ENCODE measurements around the gene CBR1. TPM values are rescaled to one million over a fixed set of nuclear protein-coding genes. Genes with fewer than 3 reads are reported as not detected.

The CBR1 gene
- total RNA-seq, 1 experiment from 2014 or later: 81.8 TPM

GRCh38 chr21:36023092-36023480, 46.7 kb upstream of the CBR1 start:
- ChIA-PET POLR2A (ENCODE audit: low non-redundant PET) (no interaction called here), CTCF (interaction anchor here (1.2 kb wide), 1 partner anchor 1278 kb away, joined by 3 read pairs; no protein-coding TSS in a partner anchor)
- Histone ChIP-seq H3K27ac (ENCODE audit: low read depth, low read length, poor library complexity, severe bottlenecking) (no peak overlapping the region), H3K9me3 (ENCODE audit: low read depth, low read length, poor library complexity, severe bottlenecking) (no peaks in the 10 kb centered on the region), H3K36me3 (ENCODE audit: insufficient read depth, low read length, poor library complexity, severe bottlenecking) (no peaks in the 10 kb centered on the region), H3K4me1 (ENCODE audit: insufficient read depth, low read length, poor library complexity, severe bottlenecking) (no peaks in the 10 kb centered on the region), H3K27me3 (replicated peaks; ENCODE audit: insufficient read depth, low read depth, low read length, poor library complexity) (no peaks in the 10 kb centered on the region), H3K4me3 (ENCODE audit: low read depth, low read length, poor library complexity, severe bottlenecking) (no peak overlapping the region)
- no peak for DNase-seq (ENCODE audit: low spot score)
- no TSS peak for BruUV-seq (replicated peaks)
- no peak for TF ChIP-seq EZH2 (IDR thresholded peaks at IDR 0.05; ENCODE audit: borderline replicate concordance, low read depth, low read length, poor library complexity, severe bottlenecking)
- TF ChIP-seq, protein P1, sequence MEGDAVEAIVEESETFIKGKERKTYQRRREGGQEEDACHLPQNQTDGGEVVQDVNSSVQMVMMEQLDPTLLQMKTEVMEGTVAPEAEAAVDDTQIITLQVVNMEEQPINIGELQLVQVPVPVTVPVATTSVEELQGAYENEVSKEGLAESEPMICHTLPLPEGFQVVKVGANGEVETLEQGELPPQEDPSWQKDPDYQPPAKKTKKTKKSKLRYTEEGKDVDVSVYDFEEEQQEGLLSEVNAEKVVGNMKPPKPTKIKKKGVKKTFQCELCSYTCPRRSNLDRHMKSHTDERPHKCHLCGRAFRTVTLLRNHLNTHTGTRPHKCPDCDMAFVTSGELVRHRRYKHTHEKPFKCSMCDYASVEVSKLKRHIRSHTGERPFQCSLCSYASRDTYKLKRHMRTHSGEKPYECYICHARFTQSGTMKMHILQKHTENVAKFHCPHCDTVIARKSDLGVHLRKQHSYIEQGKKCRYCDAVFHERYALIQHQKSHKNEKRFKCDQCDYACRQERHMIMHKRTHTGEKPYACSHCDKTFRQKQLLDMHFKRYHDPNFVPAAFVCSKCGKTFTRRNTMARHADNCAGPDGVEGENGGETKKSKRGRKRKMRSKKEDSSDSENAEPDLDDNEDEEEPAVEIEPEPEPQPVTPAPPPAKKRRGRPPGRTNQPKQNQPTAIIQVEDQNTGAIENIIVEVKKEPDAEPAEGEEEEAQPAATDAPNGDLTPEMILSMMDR (conservative IDR thresholded peaks at IDR 0.05; ENCODE audit: low read depth, low read length): no peak
- intact Hi-C loops (cut with micrococcal nuclease; ENCODE audit: unreplicated experiment): no loop called here

DNA sequence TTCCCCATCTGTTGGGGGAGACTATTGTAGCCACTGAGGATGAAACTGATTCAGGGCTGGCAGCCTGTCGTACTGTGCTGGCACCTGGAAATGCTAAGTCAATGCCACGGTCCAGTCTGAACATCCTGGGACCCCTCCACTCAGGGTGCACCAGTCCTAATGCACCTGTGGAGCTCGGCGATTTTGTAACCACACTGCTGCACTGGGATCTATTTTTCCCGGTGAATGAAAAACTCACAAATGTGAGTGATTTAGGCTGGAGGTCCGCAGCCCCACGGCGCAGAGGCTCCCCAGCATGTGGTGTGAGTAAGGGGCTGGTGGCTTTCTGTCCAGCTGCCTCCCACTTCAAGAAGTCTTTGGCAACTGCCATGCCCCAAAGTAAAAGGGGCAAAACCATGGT, 45.0 kb upstream of the CBR1 start:
- TF ChIP-seq, protein P1 (conservative IDR thresholded peaks at IDR 0.05; ENCODE audit: low read depth, low read length): no peak
- no peak for TF ChIP-seq EZH2 (IDR thresholded peaks at IDR 0.05; ENCODE audit: borderline replicate concordance, low read depth, low read length, poor library complexity, severe bottlenecking)
- no peaks in the 10 kb centered on the region for H3K27me3 ChIP-seq (replicated peaks; ENCODE audit: insufficient read depth, low read depth, low read length, poor library complexity)
- no peak for DNase-seq (ENCODE audit: low spot score)
- H3K9me3 ChIP-seq (ENCODE audit: low read depth, low read length, poor library complexity, severe bottlenecking): no peaks in the 10 kb centered on the region
- CTCF ChIA-PET: no interaction called here
- BruUV-seq (replicated peaks): no TSS peak
- no peaks in the 10 kb centered on the region for H3K36me3 ChIP-seq (ENCODE audit: insufficient read depth, low read length, poor library complexity, severe bottlenecking)
- H3K4me3 ChIP-seq (ENCODE audit: low read depth, low read length, poor library complexity, severe bottlenecking): no peak overlapping the region
- H3K27ac ChIP-seq (ENCODE audit: low read depth, low read length, poor library complexity, severe bottlenecking): no peak overlapping the region
- POLR2A ChIA-PET (ENCODE audit: low non-redundant PET): no interaction called here
- intact Hi-C loops (cut with micrococcal nuclease; ENCODE audit: unreplicated experiment): loop anchor here (5.0 kb wide), 3 partner anchors 82 to 1332 kb away; no protein-coding TSS in a partner anchor
- no peaks in the 10 kb centered on the region for H3K4me1 ChIP-seq (ENCODE audit: insufficient read depth, low read length, poor library complexity, severe bottlenecking)

DNA sequence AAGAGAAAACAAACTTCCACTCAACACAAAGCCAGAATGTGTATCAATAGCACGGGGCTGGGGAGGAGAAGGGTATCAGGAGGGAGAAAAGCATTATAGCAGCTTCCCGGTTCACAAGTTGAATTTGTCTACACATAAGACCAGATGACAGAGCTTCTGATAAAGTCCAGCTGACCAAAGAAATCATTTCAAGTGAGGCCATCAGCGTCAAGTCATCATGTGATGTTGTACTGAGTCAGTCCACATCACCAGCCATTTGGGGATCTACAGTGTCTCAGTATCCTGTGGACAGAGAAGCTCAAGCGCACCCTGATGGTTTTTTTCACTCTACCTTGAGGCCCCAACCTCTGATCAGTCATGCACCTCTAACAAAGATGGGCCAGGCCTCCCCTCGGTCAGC, 42.5 kb upstream of the CBR1 start:
- DNase-seq (ENCODE audit: low spot score): no peak
- POLR2A ChIA-PET (ENCODE audit: low non-redundant PET): no interaction called here
- Histone ChIP-seq H3K9me3 (ENCODE audit: low read depth, low read length, poor library complexity, severe bottlenecking) (no peaks in the 10 kb centered on the region), H3K27me3 (replicated peaks; ENCODE audit: insufficient read depth, low read depth, low read length, poor library complexity) (no peaks in the 10 kb centered on the region), H3K4me1 (ENCODE audit: insufficient read depth, low read length, poor library complexity, severe bottlenecking) (no peaks in the 10 kb centered on the region), H3K4me3 (ENCODE audit: low read depth, low read length, poor library complexity, severe bottlenecking) (no peak overlapping the region), H3K27ac (ENCODE audit: low read depth, low read length, poor library complexity, severe bottlenecking) (no peak overlapping the region), H3K36me3 (ENCODE audit: insufficient read depth, low read length, poor library complexity, severe bottlenecking) (no peaks in the 10 kb centered on the region)
- TF ChIP-seq, protein P1 (conservative IDR thresholded peaks at IDR 0.05; ENCODE audit: low read depth, low read length): no peak
- no peak for TF ChIP-seq EZH2 (IDR thresholded peaks at IDR 0.05; ENCODE audit: borderline replicate concordance, low read depth, low read length, poor library complexity, severe bottlenecking)
- intact Hi-C loops (cut with micrococcal nuclease; ENCODE audit: unreplicated experiment): loop anchor here (5.0 kb wide), 3 partner anchors 85 to 1335 kb away; no protein-coding TSS in a partner anchor
- BruUV-seq (replicated peaks): no TSS peak
- CTCF ChIA-PET: interaction anchor here (0.6 kb wide), 1 partner anchor 133 kb away, joined by 5 read pairs; no protein-coding TSS in a partner anchor

All from A673 (cell line).